NCI-H2196 (cell line): Measurements from ENCODE around the gene ADAMTS2.

ENCODE experiments used
- DNase-seq: peaks from one replicate; lab custom pipeline; 2025; ENCODE audit not compliant: unreplicated experiment; lab: John Stamatoyannopoulos, UW

Gene ADAMTS2

DNA sequence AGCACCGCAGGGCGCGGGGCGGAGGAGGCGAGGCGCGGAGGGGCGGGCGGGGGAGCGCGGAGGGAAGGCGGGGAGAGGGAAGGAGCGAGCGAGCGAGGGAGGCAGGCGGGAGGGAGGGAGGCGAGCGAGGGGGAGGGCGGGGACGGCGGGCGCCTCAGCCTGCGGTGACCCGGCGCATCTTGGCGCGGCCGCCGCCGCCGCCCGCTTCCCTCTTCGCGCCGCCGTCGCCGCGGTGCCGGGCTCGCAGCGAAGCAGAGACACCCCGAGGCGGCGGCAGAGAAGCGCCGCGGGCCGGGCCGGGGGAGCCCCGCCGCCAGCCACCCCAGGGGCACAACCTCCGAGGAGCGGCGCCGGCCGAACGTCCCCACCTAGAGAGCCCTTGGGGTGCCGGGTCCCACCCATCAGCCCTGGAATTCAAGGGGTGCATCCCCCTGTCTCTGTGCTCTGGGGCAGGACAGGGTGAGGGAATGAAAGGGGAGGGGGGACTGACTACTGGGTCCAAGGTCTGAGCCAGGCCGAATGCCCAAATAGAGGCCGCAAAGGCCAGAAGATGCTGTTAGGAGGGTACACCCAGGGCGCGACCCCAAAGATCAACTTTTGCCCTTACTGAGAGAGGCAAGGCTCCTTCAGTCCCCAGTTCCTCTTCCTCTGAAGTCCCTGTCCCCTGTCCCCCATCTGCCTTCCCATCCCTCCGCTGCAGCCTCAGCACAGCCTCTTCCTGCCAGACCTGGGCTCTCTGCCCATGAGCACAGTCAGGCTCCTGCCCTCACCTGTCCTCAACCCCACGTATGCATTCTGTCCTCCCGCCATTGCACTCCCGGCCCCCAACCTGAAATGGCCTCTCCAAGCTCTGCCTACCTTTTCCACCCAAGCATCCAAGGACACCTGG is at the start of gene ADAMTS2:
ADAMTS2 (minus strand) TSS at position 29 of the 889 bp plus-strand sequence. CDS start 133 bp downstream, outside the sequence.
- no peak for DNase-seq

DNA sequence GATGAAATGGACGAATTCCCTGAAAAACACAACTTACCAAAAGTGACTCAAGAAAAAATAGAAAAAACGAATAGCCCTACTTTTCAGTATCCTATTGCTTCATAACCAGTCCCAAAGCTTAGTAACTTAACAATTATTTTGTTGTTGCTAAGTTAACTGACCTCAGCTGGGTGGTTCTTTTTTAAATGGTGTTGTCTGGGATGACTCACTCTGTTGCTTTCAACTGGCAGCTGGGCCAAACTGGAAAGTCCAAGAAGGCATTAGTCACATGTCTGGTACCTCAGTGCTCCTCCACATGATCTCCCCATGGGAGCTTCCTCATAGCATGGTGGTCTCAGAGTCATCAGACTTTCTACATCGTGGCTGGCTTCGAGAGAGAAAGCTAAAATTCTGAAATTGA is 47.8 kb upstream of the ADAMTS2 start:
- no peak for DNase-seq

DNA sequence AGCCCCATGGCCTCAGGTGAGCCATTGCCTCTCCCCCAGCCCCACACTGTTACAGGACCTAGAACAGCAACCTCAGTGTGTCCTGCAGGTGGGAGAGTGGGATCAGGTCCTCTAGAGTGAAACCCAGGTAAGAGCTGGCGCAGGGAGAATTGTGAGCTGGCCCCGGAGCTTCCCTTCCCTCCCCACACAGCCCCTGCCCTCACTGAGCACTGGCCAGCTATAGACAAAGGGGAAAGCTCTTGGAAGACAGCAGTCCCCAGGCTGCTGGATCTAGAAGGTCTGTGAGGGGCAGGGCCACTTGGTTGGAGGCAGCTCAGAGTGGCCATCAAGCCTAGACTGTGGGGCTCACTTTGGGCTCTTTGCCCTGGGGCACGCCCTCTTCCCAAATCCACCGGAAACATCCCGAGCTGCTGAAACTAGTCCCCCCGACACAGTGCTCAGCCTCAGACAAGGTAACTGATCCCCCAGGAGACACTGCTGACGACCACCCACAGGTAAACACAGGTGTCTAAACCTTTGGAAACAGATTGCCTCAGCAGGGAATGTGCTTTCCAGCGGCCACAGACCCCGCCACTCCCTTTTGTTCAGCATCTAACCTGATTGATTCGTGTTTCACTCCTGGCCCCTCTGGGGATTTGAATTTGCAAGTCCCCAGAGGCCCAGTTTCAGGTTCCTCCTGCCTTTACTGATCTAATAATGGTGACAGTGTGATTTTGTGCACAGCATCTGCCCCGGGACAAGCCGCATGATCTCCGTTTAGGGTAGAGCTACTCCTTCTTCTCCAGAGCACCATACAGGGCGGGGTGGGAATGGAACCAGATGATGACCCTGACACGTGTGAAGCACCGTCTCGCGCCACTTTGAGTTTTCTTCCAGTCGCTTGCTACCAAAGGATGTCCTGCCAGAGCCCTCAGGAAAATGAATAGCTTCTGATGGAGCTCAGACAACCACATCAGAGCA is 42.2 kb upstream of the ADAMTS2 start:
- DNase-seq, result no peak

DNA sequence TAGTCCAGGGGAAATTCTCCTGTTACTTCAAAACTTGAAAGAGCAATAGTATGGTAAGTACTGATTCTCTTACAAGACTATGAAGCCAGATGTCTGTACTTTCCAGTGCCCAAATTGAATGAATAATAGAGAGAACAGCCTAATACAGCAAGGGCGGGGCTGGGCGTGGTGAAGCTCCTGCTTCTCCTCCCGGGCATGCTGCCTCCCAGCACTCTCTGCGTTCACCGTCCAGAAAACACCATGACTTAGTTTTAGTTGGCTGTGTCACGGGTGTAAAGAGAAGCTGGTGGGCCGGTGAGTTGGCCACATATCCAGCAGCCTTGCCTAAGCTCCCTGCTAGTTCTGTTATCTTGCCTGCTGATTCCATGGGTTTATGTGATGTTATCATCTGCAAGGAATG is 40.7 kb upstream of the ADAMTS2 start:
- no peak for DNase-seq

DNA sequence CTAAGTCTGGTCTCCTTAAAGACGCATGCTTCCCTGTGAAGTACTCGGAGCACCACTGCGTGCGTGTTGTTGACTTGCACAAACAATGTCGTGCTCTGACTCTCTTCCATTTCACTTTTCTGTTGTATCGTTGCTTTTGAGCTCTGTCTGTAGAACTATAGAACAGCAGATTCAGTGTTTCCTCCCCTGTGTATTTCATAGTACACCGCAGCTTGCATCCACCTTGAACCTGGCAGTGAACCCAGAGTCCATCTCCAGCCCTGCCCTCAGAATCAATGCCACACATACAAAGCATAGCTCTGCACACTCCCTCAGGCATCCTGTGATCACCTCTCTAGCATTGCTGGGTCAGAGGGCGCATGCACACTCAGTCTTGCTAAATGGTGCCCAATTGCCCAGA is 37.2 kb upstream of the ADAMTS2 start:
- DNase-seq, result no peak

DNA sequence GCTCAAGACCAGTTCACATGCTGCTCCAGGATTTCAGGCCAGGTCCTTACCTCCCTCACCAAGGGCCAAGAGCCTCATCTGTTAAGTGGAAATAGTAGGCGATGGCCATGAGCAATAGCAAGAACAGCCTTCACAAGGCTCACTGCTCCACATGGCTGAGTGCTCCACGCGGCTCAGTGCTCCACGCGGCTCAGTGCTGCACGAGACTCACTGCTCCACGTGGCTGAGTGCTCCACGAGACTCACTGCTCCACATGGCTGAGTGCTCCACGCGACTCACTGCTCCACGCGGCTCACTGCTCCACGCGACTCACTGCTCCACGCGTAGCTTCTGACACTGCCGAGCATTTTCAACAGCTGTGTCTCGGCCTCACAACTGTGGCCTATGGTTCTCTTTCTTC is 36.4 kb upstream of the ADAMTS2 start:
- DNase-seq, result no peak

DNA sequence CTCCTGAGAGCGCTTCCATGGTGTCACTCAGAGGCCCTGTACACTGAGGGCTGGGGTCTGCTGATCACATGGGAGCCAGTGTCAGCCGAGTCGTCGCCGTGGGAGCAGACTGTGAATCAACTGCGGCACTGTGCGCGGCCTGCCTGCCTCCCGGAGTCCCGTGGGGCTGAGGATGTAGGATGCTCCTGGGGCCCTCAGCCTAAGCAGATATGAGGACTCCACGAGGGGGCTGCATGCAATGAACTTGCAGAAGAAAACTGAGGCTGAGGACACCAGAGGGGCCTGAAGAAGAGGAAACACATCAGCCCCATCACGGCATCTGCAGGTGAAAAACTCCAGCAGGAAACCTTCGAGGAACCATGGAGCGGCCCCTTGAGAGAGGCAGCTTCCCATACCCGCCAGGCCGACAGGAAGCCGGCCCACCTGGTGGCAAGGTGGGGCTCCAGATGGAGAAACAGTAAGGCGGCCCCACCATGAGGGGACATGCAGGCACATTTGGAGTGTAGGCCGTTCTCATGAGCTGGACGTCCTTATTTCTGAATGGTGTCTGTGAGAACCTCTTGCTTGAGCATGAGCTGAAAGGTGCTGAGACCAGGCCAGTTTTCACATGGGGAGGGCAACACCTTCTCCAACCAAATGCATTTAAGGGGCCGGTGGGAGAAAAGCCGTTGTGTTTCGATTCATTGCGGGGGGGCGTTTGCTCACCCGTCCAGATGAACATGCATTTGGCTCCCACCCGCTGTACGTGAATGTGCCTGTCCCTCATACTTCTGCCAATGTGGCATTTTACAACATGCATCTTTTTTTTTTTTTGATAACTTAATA is 35.2 kb upstream of the ADAMTS2 start:
- no peak for DNase-seq

DNA sequence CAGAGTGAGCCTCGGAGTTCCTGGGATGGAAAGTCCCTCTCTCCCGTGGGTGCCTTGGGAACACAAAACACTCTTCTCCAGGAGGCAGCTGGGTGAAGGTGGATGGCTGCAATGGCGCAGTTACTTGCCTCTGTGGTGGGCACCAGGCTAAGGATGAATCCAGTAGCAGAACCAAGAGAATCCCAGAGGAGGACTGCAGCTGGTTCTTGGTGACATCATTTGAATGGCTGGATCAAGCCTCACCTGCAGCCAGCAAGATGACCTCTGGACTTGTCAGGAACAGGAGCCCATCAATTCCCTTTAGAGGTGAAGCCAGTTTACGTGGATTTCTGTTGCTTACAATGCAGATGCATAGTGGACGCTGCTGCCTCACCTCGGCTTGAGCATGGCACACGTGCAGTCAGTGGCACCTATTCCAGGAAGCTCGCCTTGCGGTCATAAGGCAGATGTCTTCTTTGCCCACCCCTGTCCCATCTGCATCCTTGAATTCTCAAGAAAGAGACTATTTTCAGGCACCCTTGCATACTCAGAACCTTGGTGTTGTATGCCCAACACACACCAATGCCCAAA is 34.1 kb upstream of the ADAMTS2 start:
- no peak for DNase-seq

DNA sequence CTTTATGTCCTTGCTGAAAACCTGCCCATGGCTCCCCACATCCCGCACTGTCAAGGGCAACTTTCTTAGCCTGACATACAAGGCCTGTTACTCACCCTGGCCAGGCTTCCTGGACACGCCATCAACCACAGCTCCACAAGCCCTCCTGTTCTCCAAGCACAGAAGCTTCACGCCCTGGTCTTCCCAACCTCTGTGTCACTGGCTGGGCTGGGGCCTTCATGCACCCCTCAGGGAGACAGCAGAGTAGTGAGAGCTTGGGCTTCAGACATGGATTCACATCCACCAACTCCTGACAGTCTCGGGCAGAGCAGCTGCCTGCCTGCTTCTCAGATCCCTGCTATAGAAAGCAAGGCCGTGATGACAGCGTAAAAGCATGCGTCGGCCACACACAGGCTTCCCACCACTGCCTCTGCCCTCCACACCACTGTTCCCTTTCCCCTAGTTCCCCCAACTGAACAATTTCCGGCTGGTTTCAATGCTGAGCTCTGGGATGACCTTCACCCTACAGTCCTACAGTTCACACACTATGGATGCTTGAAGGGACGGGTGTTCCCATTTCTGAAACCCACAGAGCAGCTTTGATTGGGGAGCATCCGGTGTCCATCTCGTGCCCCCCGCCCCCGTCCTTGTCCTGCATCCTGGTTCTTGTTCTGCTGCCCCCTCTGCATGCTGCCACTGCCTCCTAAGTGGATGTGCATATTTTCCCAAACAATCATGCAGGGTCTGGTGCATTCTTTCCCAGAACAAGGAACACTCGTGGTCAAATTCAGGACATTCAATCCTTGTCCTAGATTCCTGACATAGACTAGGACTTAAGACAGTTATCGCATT is 33.4 kb upstream of the ADAMTS2 start:
- DNase-seq, result no peak

DNA sequence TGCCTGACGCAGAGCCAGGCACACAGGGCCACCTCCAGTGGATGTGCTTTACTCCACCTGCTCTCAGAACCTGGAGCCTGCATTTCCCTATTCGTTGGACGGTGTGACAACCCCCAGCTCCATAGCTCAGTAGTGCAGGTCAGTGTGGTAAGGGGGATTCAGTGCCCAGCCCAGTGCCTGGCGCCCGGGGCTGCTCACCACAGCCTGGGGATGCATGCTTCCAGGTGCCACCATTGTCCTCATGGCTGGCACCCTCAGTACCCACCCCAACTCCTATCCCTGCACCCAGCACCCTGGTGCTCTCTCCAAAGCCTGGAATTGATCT is 32.8 kb upstream of the ADAMTS2 start:
- DNase-seq, result no peak

DNA sequence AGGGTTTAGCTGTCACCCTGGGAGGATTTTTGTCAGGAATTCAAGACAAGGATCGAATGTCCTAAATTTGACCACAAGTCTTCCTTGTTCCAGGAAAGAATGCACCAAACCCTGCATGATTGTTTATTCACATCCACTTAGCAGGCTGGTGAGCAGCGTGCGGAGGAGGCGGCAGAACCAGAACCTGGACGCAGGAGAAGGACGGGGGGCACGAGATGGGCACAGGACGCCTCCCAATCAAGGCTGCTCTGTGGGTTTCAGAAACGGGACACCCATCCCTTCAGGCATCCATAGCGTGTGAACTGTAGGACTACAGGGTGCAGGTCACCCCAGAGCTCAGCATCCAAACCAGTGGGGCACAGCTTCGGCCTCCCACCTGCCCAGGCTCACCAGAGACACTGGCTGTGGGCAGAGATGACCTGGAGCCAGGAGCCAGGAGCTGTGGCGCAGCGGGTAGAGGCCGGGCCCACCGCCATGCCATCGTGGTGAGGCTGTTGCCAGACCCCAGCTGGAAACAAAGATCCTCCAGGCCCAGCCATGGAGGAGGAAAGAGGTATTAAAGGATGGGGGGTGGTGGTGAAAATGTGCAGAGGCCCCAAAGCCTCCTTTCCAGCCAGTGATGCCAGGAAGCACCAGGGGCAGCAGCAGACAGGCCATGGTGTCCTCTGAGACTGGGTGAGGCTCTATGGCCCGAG is 32.3 kb upstream of the ADAMTS2 start:
- DNase-seq, result no peak

DNA sequence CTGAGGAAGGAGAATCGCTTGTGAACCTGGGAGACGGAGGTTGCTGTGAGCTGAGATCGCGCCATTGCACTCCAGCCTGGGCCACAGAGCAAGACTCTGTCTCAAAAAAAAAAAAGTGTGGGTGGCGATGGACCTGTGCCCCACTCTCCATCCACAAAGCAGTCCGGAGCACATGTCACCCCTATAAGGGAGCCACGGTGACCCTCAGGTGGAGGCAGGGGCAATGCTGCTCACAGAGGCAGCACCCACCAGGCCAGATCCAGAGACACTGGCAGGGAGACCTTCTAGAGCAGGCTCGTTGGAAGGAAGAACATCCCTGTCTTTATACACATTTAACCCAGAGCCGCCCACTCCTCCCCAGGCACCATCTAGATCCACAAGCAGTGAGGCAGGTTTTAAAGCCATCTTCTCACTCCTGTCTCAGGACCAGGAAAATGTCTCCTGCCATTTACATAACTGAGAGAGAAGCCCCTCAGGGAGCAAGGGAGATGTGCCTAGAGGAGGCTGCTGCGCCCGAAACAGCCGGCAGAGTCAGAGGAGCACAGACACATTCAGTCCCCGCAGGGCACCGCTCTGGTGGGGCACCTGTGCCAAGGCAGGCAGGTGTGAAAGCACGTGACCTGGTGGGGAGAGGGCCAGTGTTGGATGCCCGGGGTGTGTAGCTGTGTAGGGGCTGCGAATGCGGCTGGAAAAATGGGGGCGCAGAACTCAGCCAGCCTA is 31.6 kb upstream of the ADAMTS2 start:
- no peak for DNase-seq

DNA sequence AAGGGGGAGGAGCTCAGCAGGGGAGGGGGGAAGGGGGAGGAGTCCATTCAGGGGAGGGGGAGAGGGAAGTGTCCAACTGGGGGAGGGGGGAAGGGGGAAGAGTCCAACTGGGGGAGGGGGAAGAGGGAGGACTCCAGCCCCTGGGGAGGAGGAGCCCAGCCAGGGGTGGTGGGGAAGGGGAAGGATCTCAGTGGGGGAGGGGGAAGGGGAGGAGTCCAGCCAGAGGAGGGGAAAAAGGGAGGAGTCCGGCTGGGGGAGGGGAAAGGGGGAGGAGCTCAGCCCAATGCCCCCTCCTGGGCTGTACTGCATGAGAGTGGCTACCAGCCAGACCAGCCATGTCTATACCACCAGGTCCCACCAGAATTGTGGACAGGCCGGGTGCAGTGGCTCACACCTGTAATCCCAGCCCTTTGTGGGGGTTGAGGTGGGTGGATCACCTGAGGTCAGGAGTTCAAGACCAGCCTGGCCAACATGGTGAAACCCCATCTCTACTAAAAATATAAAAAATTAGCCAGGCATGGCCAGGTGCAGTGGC is 30.6 kb upstream of the ADAMTS2 start:
- DNase-seq, result no peak

DNA sequence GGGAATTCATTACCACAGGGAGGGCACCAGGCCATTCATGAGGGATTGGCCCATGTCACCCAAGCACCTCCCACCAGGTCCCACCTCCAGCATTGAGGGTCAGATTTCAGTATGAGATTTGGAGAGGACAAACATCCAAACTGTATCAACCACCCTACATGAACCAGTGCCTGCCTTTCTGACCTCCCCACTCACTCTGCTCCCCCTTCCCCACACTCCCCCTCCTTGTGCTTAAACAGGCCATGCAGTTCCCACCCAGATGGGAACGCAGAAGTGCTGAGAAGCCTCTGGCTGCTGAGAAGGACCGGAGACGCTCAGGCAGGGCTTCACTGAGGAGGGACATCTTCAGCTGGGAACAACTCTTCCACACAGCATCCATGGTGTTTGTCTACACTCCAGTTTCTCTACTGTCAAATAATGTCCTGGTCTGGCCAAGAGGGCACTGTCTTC is 30.0 kb upstream of the ADAMTS2 start:
- DNase-seq, result no peak

DNA sequence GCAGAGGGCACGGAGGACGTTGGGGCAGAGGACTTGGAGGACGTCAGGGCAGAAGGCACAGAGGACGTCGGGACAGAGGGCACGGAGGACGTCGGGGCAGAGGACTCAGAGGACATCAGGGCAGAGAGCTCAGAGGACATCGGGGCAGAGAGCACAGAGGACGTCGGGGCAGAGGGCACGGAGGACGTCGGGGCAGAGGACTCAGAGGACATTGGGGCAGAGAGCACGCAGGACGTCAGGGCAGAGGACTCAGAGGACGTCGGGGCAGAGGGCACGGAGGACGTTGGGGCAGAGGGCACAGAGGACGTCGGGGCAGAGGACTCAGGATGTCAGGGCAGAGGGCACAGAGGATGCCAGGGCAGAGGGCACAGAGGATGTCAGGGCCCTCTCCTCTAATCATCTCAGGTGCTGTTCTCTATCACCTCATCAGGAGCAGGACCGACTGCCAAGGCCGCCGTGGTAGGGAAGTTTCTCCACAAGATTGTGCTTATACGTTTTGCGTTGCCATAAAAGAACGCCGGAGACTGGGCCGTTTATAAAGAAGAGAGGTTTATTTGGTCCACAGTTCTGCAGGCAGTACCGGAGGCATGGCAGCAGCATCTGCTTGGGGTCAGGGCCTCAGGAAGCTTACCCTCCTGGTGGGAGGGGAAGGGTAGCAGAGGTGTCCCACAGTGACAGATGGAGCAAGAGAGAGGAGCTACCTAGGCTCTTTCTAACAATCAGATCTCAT is 29.4 kb upstream of the ADAMTS2 start:
- DNase-seq, result no peak

DNA sequence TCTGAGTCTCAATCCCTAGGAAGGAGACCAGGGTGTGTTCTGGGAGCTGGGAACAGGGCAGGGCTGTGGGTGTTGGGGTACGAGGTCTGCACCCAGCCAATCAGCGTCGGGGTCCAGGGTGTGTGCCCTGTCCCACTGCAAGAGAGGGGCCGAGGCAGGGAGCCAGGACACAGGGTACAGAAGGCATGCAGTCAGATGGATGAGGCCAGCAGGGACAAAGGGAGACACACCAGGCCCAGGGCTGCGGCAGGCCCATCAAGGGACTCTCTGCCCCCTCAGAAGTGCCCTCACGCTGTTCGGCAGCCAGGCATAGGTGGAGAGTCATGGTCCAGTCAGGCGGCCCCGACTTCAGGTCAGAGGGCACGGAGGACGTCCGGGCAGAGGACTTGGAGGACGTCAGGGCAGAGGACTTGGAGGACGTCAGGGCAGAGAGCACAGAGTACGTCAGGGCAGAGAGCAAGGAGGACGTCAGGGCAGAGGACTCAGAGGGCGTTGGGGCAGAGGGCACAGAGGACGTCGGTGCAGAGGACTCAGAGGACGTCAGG is 28.8 kb upstream of the ADAMTS2 start:
- DNase-seq, result no peak
